Cerebellar nuclear complex (tissue), 1 donor: ENCODE measurements around the gene CDCA5.

ENCODE experiments used
- DNase-seq, 2 experiments: peaks; one replicate each; lab custom pipeline; 2025; lab: John Stamatoyannopoulos, UW

Gene CDCA5

GRCh38 chr11:65083834-65084597 lies at the start of gene CDCA5, which contains the start of gene ZFPL1:
TSS of gene CDCA5 (minus strand) at chr11:65084040. CDS start at chr11:65083978, 62 bp downstream.
TSS of gene ZFPL1 (plus strand) at chr11:65084222. CDS start at chr11:65084699, 477 bp downstream.
- DNase-seq: peak; percentile 42 to 81

- no peak for DNase-seq
These were observed 49.3 kb upstream of the CDCA5 start for GRCh38 chr11:65132988-65133700.

GRCh38 chr11:65132238-65132987 lies 48.6 kb upstream of the CDCA5 start:
- no peak for DNase-seq

- DNase-seq: no peak
These were observed 48.0 kb upstream of the CDCA5 start for GRCh38 chr11:65131895-65132237.

GRCh38 chr11:65131417-65131776 lies 47.6 kb upstream of the CDCA5 start:
- no peak for DNase-seq

- no peak for DNase-seq
These were observed 47.0 kb upstream of the CDCA5 start for GRCh38 chr11:65130631-65131416.

GRCh38 chr11:65129649-65130441 lies 46.0 kb upstream of the CDCA5 start:
- DNase-seq: no peak

- no peak for DNase-seq
These were observed 44.6 kb upstream of the CDCA5 start for GRCh38 chr11:65128182-65129145.

GRCh38 chr11:65127473-65128181 lies 43.8 kb upstream of the CDCA5 start:
- no peak for DNase-seq

- DNase-seq: no peak
These were observed 42.9 kb upstream of the CDCA5 start for GRCh38 chr11:65126624-65127274.

- DNase-seq: no peak
These were observed 41.6 kb upstream of the CDCA5 start for GRCh38 chr11:65125197-65126056.

GRCh38 chr11:65124480-65125196 lies 40.8 kb upstream of the CDCA5 start:
- DNase-seq: no peak

GRCh38 chr11:65121865-65122696 lies 38.2 kb upstream of the CDCA5 start, which contains the start of the genes FAU and MRPL49:
TSS of gene FAU (minus strand) at chr11:65122134. CDS start at chr11:65121813, 321 bp downstream.
TSS of gene MRPL49 (plus strand) at chr11:65122321. CDS start at chr11:65122347, 26 bp downstream.
- peak; percentile 84 to 94 for DNase-seq

- no peak for DNase-seq
These were observed 37.6 kb upstream of the CDCA5 start for GRCh38 chr11:65121447-65121864.

GRCh38 chr11:65120831-65121230 lies 37.0 kb upstream of the CDCA5 start:
- no peak for DNase-seq

GRCh38 chr11:65119670-65119995 lies 35.8 kb upstream of the CDCA5 start:
- DNase-seq: no peak
